Left lung (tissue), 10 donors: ENCODE measurements around the gene PANK3. TPM values are rescaled to one million over a fixed set of nuclear protein-coding genes. Genes with fewer than 3 reads are reported as not detected.

Experiments
- ATAC-seq: fragments of 200-7000 bp; cut with Tn5 transposase; one replicate; pipeline ENCODE4 v1.9.1; 2020; ENCODE audit warnings: moderate library complexity
- DNase-seq, 4 donors: peaks; one replicate each; pipeline ENCODE4 v3.0.0-alpha.2; 2013 to 2020
- H3K27ac ChIP-seq, 2 donors: fragments of 200-600 bp; sonication (generic) in 1 of 2; one replicate each; pipeline versions ENCODE4 v1.5.0 to v1.8.0; 2020 to 2021
- H3K27me3 ChIP-seq, 2 donors: fragments of 200-600 bp; sonication (generic) in 1 of 2; one replicate each; pipeline versions ENCODE4 v1.5.0 to v1.8.0; 2020 to 2021
- H3K36me3 ChIP-seq, 2 donors: fragments of 200-600 bp; sonication (generic) in 1 of 2; one replicate each; pipeline versions ENCODE4 v1.5.0 to v1.8.0; 2020 to 2021
- H3K4me1 ChIP-seq, 2 donors: fragments of 200-600 bp; one replicate each; pipeline ENCODE4 v1.8.0; 2021
- H3K4me3 ChIP-seq, 2 donors: fragments of 200-600 bp; sonication (generic) in 1 of 2; one replicate each; pipeline versions ENCODE4 v1.5.0 to v1.8.0; 2020 to 2021; ENCODE audit warnings: mild to moderate bottlenecking in 1 of 2
- H3K9me3 ChIP-seq, 2 donors: fragments of 200-600 bp; sonication (generic) in 1 of 2; one replicate each; pipeline versions ENCODE4 v1.5.0 to v1.8.0; 2020 to 2021
- CTCF ChIP-seq, 2 donors: fragments of 200-600 bp; sonication (generic) in 1 of 2; IDR thresholded peaks; one replicate each; pipeline versions ENCODE4 v1.5.0 to v1.8.0; 2021; ENCODE audit warnings: antibody characterized with exemption in 2 of 2
- intact Hi-C, 2 donors: fragments of 100-400 bp; cut with DNase I; formaldehyde crosslinking; loops; one replicate each; pipeline versions ENCODE4 v1.11.2 to v1.14.2; 2022
- polyA plus RNA-seq, 6 donors: library from polyadenylated mRNA; unstranded; fragments of 120-200 nt; gene quantifications; one replicate each; pipeline ENCODE4 v1.2.1, GENCODE V29; 2013; ENCODE audit not compliant: insufficient read length in 6 of 6
- total RNA-seq, 2 donors: library from RNA; stranded (reverse); fragmentation: NEBNext Ultra II Directional; extraction: Animal tissue kit (Norgen Biotek cat#: 25700); gene quantifications; one replicate each; pipeline ENCODE4 v1.2.1, GENCODE V29; 2021
- donor health status: DM: no; HTN: yes; CAD: no.
- donor health status: DM: no; HTN: no; CAD: no.

Gene PANK3
- total and polyA plus RNA-seq, 8 donors, result 48.1 to 73.0 (median 52.7) TPM

DNA sequence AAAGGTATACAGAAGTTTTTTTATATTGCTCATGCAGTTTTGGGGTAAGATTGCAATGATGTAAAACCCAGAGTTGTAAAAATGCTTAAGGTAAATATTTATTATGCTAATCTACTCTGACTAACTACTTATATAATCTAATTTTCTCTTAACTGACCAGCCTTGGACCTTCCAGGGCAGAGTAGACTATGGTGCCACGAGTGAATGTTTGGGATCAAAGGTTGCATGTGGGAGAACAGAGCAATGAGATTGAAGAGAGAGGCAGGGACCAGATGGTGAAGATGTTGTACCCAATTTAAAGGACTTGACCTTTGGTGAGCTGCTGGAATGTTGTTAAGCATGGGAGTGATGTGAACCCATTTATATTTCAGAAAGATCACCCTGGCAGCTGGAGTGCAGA, 34.8 kb upstream of the PANK3 start:
- H3K36me3 ChIP-seq, result no peaks in the 10 kb centered on the region
- TF ChIP-seq CTCF (IDR thresholded peaks at IDR 0.05), result no peak
- ATAC-seq (no peak), DNase-seq (no peak)
- H3K27me3 ChIP-seq, result no peaks in the 10 kb centered on the region
- H3K27ac ChIP-seq, result no peak overlapping the region
- no peak overlapping the region for H3K4me3 ChIP-seq
- no peaks in the 10 kb centered on the region for H3K4me1 ChIP-seq
- intact Hi-C loops, result no loop called here
- no peaks in the 10 kb centered on the region for H3K9me3 ChIP-seq

DNA sequence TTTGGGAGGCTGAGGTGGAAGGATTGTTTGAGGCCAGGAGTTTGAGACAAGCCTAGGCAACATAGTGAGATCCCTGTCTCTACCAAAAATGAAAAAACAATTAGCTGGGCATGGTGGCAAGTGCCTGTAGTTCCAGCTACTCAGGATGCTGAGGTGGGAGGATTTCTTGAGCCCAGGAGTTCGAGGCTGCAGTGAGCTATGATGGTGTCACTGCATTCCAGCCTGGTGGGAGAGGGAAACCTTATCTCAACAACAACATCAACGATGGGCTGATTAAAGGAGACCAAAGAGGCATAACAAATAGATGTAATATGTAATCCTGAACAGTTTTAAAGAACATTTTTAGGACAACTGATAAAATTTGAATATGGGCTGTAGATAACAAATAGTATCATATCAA, 34.2 kb upstream of the PANK3 start:
- no peak for TF ChIP-seq CTCF (IDR thresholded peaks at IDR 0.05)
- intact Hi-C loops, result no loop called here

DNA sequence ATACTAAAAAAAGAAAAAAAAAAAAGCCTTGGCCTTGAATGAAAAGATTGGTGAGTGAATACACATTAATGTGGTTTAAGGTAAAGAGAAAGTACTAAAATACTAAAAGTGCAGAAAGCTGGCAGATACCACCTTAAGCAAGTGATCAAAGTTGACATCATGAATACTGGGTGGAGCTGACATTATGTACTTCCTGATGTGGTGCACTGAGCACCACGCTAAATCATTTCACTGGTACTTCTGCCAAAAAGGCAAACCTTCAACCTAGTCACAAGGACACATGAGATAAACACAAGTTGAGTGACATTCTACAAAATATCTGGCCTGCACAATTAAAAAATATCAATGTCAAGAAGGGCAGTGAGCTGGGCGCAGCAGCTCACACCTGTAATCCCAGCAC, 33.8 kb upstream of the PANK3 start:
- Histone ChIP-seq H3K4me3 (no peak overlapping the region), H3K27me3 (no peaks in the 10 kb centered on the region), H3K9me3 (no peaks in the 10 kb centered on the region), H3K36me3 (no peaks in the 10 kb centered on the region), H3K4me1 (no peaks in the 10 kb centered on the region), H3K27ac (no peak overlapping the region)
- TF ChIP-seq CTCF (IDR thresholded peaks at IDR 0.05), result no peak
- no peak for DNase-seq
- no peak for ATAC-seq
- intact Hi-C loops, result no loop called here

More for the DNA sequence above, 34.2 kb upstream of the PANK3 start:
- H3K27ac ChIP-seq, result no peak overlapping the region
- no peaks in the 10 kb centered on the region for H3K36me3 ChIP-seq
- no peak for ATAC-seq
- H3K9me3 ChIP-seq, result no peaks in the 10 kb centered on the region
- no peak overlapping the region for H3K4me3 ChIP-seq
- H3K27me3 ChIP-seq, result no peaks in the 10 kb centered on the region
- DNase-seq, result no peak
- H3K4me1 ChIP-seq, result no peaks in the 10 kb centered on the region

DNA sequence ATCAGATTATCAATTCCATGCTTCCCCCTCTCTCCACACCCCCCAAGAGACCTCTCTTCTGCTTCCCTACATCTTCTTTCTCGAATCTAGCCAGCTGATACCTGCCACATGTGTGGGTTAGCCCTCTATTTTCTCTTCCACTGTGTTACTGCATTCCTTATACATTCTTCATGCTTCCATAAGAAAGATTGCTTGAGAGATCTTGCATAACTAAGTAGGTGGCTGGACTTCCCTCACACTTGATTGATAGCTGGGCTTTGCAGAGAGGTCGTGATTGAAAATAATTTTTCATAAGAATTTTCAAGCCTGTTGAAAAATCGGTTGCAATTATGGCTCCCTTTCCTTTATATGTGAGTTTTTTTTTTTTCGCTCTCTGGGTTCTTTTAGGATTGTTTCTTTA, 33.0 kb upstream of the PANK3 start:
- Histone ChIP-seq H3K4me1 (no peaks in the 10 kb centered on the region), H3K36me3 (no peaks in the 10 kb centered on the region), H3K9me3 (no peaks in the 10 kb centered on the region), H3K27ac (no peak overlapping the region), H3K27me3 (no peaks in the 10 kb centered on the region), H3K4me3 (no peak overlapping the region)
- intact Hi-C loops, result no loop called here
- TF ChIP-seq CTCF (IDR thresholded peaks at IDR 0.05), result no peak
- no peak for DNase-seq
- ATAC-seq, result no peak

DNA sequence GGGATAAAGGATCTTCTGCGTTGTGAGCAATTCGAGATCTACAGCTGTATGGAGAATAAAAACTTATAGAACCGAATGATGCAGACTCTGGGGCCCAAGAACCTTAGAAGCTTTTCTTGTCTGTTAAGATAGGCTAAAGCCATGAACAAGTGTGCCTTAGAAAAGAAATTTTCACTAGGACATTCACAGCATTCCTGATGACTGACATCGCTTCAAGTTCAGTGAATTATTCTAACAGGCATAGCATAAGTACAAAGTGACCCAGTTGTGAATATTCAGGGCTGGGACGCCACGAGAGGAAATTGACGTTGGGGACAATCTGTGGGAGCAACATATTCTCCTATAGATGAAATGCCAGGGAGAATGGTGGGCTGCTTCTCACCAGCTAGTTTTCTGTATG, 32.0 kb upstream of the PANK3 start:
- DNase-seq (no peak), ATAC-seq (no peak)
- Histone ChIP-seq H3K36me3 (no peaks in the 10 kb centered on the region), H3K4me1 (no peaks in the 10 kb centered on the region), H3K27ac (no peak overlapping the region), H3K4me3 (no peak overlapping the region), H3K27me3 (no peaks in the 10 kb centered on the region), H3K9me3 (no peaks in the 10 kb centered on the region)
- intact Hi-C loops, result no loop called here
- TF ChIP-seq CTCF (IDR thresholded peaks at IDR 0.05), result no peak
